Left forelimb (tissue), 1 donor: Measurements from ENCODE around the gene MRPL43.
A peak's percentile ranks its signal among the peaks of the same experiment; 100 is the strongest.
"Not testable (repeated sequence)": the region's sequence is repeated elsewhere in the genome, so short reads cannot be mapped to it uniquely, and the experiment has no call there.

Experiments used
- DNase-seq: peaks from one replicate; pipeline ENCODE4 v3.0.0-alpha.2; 2018; ENCODE audit warnings: low spot score

The MRPL43 gene

DNA sequence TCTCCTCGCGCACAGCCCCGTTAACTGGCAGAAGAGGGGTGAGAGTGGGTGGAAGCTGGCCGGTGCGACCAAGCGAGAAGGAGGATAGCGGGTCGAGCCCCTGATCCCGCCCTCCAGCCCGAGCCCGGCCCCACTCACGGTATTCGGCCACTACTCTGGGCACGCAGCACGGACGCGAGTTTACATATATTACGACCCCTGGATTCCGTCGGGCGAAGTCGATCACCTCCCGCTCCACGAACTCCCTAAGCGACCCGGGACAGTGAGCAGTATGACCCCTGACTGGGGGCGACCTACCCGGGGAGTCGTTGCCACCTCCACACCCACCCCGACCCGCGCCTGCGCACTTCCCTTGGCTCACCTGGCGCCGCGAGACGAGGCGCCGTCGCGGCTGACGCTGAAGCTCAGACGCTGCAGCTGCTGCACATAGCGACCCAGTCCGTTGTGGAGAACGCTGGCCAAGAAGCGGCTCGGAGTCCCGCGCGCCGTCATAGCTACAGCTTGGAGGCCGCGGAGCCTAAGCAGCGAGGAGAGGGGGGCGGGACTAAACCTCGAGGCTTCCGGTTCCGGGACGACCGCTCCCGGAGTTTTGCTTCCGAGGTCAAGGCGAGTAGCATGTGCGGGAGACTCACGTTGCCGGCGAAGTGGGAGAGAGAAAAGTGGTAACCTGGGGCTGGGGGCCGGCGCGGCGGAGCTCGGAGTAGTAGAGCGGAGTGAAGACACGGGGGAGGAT is at the start of gene MRPL43, which contains the start of gene TWNK:
Gene MRPL43 (minus strand): TSS at position 546 of the 733 bp plus-strand sequence. CDS start 54 bp downstream, at position 492.
Gene TWNK (plus strand): TSS at position 592 of the 733 bp plus-strand sequence. CDS start 668 bp downstream, outside the sequence.
- peak; percentile 91 for DNase-seq

DNA sequence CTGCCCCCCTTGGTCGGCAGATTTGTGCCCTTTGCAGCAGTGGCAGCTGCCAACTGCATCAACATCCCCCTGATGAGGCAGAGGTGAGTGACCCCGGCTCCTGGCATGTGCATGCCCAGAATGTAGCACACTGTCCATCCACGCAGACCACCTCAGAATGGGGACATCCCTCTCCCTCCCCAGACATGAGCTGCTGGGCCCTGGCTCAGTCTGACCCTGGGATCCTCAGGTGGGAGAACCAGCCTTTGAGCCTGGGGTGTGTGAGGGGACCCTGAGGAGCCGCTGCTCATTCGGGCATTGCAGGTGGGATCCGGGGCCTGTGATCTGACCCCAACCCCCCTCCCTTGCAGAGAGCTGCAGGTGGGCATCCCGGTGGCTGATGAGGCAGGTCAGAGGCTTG is 49.4 kb upstream of the MRPL43 start:
- no peak for DNase-seq

DNA sequence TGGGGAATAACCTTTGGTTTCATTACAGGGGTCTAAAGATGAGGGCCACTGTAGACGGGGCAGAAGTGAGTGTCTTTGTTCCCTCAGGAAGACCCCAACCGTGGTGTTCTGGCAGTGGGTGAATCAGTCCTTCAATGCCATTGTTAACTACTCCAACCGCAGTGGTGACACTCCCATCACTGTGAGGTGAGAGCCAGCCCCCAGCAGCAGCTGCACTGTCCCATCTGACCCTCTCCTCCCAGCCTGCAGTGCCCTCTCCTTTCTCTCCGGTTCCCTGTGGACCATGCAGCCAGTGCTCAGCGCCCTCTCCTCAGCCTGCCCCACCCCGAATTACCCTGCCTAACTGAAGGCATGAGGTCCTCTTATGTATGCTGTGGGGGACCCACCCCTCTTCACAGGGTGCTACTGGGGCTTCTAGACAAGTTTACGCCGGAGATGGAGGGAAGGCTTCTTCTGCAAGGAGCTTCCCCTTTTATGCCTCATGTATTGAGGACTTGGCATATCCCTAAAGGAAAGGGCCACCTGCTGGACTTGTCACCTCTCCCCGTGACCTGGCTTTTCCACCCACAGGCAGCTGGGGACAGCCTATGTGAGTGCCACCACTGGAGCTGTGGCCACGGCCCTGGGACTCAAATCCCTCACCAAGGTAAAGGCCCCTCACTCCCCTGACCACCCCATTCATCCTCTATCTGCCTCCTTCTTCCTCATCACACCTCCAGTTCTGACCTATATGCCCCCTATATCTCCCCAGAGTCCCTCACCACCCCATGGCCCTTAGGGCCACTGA is 48.8 kb upstream of the MRPL43 start:
- no peak for DNase-seq

DNA sequence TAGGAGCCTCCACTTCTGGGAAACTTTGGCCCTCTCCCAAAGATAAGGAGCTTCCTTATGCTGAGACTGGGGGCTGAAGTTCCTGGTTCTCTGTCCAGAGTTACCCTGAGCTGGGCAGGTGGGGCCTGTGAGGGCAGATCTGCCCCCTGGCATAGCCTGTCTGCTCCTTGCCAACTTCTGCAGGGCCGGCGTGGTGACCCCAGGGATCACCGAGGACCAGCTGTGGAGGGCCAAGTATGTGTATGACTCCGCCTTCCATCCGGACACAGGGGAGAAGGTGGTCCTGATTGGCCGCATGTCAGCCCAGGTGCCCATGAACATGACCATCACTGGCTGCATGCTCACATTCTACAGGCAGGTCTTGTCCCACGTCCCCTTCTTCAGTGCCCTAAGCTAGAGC is 48.0 kb upstream of the MRPL43 start:
- no peak for DNase-seq

DNA sequence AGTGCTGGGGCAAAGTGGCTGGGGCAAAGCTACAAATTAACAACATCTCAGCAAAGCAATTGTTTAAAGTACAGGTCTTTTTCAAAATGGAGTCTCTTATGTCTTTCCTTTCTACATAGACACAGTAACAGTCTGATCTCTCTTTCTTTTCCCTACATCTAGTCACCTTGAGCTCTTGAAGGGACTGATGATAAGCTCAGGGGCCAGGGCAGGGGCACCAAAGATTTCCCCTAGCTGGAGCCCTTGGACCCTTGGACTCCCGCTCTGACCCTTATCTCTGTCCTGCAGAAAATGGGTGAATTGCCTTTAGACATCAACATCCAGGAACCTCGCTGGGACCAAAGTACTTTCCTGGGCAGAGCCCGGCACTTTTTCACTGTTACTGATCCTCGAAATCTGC is 47.1 kb upstream of the MRPL43 start:
- DNase-seq: not testable (repeated sequence)

DNA sequence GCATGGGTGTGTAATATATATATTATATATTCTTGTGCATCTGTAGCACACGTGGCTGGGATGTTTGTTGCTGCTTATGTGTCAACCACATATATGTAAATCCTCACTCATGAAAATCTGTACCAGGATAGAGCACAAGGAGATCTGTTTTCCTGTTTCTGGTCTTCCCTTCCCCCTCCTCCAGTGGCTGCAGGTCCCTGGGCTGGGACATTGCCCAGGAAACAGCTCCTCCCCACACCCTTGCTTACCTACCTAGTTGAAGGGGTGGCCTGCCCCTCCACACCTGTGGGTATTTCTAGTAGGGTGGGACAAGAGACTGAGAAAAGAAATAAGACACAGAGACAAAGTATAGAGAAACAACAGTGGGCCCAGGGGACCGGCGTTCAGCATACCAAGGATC is 46.0 kb upstream of the MRPL43 start:
- no peak for DNase-seq

DNA sequence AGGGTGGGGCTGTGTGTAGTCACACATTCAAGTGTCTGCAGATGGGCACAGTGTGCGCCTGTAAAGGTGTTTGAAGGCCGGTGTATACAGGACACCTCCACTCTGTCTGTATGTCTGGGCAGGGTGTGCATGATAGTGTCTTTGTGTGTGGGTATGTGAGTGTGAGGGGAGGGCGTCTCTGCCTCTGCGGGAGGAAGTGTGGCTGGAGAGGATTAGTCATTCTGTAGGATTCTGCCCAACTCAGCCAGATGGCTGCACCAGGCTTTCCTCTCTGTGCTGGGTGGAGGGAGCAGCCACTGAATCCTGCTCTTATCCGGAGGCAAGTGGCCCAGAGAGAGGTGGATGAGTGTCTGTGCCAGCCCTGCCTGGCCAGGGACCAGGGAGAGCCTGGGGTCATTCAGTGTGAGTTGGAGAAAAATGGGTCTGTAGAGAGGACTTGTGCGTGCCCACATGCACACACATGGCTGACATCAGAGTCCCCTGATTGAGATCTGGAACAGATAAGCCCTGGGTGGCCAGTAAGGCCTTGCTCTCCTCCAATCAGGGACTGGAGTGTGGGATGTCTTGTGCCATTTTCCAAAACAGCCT is 45.4 kb upstream of the MRPL43 start:
- DNase-seq: peak; percentile 78

DNA sequence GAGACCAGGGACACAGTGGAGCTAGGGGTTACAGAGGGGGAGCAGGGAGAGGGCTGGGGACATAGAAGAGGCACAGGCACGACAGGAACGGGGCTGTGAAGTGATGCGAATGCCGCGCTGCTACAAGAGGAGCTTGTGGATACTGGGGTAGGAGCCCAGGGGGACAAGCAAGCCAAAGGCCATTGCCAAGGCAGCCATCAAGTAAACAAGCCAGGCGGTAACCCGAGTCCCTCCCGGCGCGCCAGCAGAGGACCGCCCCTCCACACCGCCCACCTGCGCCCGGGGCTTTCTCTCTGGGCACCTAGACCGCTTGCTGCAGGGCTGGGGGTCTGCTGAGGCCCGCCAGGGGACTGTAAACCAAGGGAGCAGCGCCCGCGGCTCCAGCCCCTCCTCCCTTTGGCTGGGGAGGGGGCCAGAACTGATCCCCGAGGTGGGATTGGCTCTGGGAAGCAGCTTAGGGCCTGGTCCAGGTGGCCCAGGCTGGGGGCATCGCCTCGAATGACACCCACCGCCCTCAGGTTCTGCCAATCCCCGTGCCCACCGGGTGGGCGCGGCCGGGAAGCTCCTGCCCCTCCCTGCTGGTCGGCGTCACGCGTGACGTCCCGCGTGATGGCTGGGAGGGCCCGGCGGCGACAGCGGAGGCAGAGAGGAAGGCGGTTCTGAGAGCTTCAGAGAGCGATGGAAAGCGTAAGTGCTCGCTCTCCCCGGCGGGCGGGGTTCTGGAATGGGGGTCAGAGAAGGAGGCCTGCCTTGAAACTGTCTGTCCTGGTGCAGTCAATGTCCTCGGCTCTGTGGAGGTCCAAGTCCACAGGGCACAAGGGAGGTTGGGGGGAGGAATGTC is 44.7 kb upstream of the MRPL43 start:
- DNase-seq: peak; percentile 87

DNA sequence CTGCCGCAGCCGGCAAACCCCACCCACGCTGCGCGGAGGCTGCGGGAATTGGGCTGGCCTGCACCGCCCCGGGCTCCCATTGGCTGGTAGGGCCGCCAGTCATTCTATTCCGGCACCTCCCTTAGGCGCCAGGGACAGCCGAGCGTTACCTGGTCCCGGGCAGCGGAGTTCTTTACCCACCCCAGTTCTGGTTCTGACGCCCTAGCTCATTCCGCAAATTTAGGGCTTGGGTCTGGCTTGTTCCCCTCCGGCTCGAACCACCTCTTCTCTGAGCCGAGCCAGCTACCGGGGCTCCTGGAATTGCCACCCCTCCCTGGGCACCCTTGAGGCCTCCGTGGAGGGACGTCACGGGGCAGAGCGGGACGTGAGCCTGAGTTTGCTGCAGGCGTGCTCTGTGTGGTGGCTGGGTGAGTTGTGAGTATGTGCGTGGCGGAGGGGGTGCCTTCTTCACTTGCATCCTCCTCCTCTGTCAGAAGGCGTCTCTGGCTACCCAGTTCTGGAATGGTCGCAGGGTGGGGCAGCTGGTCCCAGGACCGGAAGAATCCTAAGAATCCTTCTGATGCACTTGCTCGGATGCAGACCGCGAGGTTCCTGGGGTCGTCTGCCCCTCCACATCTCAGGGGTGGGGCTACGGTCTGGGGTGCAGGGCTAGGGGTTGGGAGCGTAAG is 44.0 kb upstream of the MRPL43 start, which contains the start of the genes PDZD7 and SFXN3:
Gene PDZD7 (minus strand): TSS at position 2 of the 668 bp plus-strand sequence. CDS start 910 bp downstream, outside the sequence.
Gene SFXN3 (plus strand): TSS at position 107 of the 668 bp plus-strand sequence. CDS start 3,461 bp downstream, outside the sequence.
- peak; percentile 93 for DNase-seq

DNA sequence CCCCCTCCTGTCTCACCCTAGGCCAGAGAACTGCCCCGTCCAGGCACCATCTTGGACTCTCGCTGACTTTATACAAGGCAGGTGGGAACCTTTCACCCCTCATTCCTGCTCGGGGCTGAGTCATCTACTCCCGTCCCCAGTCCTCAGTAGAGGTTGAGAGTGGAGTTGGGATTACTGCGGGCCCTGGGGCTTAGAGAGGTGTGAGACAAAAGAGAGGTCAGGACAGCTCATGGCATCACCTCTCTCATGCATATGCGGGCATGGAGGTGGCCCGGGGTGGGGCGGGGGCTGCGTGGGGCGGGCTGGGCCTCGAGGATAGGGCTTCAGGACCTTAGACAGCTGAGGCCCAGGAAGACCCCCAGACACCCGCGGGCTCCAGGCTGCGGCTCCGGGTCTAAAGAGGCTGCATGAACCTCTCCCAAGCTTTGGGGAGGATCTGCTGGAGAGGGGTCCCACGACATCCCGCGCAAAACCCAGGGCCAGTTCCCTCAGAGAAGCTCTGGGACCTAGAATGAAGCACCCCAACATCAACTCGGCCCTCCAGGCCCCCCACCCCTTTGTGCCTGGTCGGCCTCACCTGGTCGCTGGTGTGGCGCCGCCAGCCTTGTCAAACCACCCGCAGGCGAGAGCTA is 43.3 kb upstream of the MRPL43 start:
- DNase-seq: no peak

DNA sequence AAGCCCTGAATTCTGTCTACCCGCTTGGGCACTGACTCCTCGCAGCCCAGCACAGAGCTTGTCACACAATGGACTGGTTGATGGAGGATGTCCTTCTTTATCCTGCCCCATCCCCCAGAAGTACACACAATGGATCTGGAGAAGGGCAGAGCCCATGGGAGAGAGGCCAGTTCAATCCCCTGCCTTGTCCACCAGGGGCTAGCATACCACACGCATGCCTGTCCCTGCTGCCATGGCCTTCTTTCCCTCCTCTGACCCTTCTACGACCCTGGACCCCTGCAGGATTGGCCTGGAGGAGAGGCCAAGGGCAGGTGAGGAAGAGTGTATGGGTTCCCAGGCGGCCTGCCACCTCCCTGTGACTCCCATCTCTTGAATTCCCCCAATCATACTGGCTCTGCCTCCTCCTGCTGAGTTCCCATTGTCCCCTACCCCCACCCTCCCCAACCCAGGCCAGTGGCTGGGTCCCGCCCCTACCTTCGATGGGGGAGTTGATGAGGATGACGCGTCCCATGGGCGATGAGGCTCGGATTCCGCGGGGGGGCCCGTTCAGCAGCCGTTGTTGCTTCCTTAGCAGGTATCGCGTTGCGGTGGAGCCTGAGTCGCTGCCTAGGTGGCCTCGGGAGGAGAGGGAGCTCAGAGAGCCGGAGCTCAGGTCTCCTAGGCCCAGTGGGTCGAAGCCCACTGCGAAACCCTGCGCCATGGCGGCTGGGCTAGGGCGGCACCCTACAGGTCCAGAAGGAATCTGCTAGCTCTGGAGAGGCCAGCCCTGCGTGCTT is 42.4 kb upstream of the MRPL43 start:
- no peak for DNase-seq

DNA sequence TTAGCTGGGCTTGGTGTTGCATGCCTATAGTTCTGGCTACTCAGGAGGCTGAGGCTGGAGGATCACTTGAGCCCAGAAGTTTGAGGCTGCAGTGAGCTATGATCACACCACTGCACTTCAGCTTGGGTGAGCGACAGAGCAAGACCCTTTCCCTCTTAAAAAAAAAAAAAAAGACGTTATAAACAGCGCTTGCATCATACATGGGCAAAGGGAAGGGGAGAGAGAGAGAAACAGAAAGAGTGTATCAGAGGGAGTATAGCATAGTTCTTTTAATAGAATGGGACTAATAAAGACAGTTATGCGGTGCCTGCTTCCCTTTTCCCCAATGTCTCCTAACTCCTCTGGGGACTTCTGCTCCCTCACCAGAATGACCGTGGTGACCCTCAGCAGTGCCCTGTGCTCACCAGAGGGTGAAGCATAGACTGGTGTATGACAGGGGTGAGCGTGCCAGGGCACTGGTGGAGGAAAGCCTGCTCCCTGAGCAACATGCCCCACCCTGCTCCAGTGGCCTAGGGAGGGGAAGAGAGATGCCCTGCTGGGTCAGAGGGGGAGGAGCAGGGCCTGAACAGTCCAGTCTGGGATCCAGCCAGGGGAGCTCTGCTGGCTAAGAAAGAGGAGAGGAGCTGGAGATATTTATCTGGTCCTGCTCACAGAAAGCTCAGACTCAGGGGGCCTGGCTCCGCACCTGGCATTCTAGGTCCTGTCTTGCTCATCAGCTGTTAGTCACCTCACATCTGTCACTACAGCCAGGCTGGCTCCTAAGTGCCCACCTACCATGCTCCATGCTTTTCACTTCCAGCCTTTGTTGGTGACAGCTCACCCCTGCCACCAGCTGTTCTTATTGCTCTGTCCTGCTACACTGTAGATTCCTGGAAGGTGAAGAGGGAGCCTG is 41.4 kb upstream of the MRPL43 start:
- no peak for DNase-seq

DNA sequence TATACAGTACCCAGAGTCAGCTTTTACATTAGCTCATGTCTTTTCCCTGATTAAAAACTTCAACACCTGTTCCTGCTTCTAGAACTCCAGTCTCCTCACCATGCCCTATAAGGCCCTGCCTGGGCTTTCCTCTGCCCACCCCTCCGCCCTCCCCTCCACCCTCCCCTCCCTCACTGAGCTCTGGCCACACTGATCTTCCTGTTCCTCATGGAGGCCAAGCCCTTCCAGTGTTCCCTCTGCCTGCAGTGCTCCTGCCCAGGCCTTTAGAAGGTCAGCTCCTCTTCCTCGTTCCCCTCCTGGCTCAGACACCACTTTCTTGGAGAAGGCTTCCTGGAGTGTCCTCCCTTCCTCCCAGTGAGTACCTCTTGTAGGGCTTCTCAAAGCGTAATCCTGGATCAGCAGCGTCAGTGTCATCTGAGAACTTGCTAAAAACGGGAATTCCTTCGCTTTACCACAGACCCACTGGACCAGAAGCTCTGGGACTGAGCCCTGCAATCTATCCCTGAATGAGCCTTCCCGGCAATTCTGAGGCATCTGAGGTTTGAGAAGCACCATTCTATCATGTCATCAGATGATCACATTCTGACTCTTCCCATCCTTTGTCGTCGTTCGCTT is 39.9 kb upstream of the MRPL43 start:
- DNase-seq: no peak

DNA sequence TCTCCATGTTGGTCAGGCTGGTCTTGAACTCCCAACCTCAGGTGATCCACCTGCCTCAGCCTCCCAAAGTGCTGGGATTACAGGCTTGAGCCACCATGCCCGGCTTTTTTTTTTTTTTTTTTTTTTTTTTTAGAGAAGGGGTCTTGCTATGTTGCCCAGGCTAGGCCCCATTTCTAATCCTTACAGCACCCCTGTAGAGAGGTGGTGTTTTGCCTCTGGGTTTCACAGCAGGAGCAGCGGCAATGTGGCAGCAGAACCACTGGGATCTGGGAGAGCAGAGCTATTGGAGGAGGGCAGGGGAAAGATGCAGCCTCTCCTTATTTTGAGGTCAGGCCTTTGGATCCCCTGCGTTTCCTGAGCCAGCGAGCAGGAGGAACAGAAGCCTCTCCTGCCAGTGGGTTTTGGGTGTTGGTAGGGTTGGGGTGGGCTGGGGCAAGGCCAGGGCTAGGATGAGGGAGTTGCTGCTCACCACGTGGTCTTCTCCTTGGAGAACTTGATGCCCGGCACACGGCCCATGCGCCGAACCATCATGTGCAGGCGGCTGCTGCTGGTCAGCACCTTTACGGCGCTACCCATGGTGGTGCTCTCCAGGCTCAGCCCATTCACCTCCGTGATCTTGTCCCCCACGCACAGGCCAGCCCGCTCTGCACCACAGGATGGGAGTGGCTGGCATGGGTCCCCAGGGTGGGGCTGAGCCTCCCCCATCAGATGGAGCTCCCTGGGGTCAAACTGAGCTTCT is 35.8 kb upstream of the MRPL43 start:
- no peak for DNase-seq

DNA sequence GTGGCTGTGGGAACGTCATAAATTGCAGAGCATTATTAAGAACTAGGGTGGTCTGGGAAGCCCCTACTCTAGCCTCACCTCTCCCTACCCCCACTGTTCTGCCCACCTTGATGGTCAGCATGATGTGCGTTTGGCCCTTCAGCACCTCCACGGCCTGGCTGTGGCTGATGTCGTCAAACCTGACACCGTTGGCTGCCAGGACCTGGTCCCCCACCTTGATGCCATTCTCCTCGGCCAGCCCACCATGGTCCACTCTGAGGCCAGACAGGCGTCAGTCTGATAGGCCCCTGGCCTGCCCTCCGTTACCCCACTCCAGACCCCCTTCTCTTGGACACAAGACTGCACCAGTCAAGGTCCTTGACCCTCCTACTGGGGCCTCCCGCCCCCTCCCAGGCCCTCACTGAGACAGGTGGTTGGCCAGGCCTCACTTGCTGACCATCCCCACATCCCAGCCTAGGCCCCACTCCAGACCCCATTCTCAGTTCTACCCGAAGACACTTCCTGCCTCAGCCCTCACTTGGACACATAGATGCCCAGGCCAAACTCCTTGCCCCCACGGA is 34.5 kb upstream of the MRPL43 start:
- no peak for DNase-seq

DNA sequence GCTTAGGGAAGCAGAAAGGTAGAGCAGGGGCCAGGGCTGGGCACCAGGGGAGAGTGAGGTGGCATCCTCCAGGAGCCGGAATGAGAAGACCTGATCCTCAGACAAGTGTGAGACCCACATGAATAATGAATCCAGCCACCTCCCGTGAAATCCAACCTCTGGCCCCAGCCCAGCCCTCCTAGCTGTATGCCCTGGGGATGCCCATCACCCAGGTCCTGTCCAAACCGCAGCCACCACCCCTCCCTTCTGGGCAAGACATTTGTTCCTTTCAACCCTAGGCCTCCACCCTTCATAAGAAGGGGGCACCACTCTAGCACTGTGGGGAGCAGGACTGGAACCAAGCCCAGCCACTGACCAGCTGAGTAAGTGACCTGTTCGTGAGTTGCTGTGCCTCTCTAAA is 33.9 kb upstream of the MRPL43 start:
- DNase-seq: no peak

DNA sequence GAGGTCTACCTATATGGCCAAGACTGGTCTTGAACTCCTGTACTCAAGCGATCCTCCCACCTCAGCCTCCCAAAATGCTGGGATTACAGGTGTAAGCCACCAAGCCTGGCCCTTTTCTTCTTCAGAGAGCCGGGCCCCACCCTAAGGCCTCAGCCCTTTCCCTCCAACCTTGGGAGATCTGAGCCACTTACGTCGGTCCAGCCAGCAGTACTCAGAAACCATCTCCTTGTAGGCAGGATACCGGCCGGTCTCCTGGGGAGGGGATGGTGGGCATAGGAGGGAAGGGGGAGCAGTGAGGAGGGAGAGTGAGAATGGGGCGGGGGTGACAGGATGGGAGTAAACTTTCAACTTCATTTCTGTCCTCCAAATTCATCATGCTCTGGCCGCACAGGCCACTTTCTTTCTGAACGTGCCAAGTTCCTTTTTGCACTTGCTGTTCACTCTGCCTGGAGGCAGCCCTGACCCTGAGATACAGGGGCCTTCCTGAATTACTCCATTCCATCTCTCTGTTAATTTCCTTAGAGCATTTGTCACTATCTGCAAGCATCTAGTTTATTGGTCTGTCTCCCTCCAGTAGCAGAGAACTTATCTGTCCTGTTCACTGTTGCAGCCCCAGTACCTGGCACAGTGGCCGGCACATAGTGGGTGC is 33.3 kb upstream of the MRPL43 start:
- no peak for DNase-seq
